HL-60/S4 (cell line): ENCODE measurements around the gene CARD9.

Experiments used
- in situ Hi-C: fragments of 300-500 bp; cut with MboI; formaldehyde crosslinking; loops from 2 replicates; pipeline ENCODE4 v1.14.3; 2022; ENCODE audit warnings: low sequenced_read_pairs

CARD9 gene

GRCh38 chr9:136373300-136374182 lies at the start of gene CARD9:
TSS of gene CARD9 (minus strand) at chr9:136373669. CDS start at chr9:136372078, 1,591 bp downstream.
- in situ Hi-C loops, result no loop called here

DNA sequence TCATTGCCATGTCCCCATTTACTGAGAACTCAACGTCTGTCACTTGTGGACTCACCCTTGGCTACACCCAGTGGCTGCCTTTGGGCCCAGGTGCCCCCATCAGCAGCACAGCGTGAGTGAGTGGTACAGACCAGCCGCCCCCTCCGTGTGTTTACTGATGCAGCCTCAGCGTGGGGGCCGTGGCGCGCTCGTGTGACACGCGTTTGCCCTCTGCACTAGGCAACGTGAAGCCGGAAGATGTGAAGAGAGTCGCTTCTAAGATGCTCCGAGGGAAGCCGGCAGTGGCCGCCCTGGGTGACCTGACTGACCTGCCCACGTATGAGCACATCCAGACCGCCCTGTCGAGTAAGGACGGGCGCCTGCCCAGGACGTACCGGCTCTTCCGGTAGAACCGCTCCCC lies 49.4 kb upstream of the CARD9 start:
- in situ Hi-C loops, result no loop called here

DNA sequence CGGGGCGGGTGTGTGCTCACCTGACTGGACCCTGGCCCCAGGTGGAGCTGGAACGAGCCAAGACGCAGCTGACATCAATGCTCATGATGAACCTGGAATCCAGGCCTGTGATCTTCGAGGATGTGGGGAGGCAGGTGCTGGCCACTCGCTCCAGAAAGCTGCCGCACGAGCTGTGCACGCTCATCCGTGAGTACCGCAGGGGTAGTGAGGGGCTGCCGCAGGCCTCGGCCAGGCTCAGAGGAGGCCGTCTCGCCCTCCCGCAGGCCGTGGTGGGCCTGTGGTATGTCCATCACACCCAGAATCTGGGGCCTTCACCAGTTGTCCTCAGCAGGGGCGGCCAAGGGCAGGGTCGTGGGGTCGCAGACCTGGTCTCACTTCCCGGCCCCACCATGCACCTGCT lies 48.3 kb upstream of the CARD9 start:
- in situ Hi-C loops, result no loop called here

- in situ Hi-C loops, result no loop called here
These were observed 45.6 kb upstream of the CARD9 start for GRCh38 chr9:136419092-136419420.

DNA sequence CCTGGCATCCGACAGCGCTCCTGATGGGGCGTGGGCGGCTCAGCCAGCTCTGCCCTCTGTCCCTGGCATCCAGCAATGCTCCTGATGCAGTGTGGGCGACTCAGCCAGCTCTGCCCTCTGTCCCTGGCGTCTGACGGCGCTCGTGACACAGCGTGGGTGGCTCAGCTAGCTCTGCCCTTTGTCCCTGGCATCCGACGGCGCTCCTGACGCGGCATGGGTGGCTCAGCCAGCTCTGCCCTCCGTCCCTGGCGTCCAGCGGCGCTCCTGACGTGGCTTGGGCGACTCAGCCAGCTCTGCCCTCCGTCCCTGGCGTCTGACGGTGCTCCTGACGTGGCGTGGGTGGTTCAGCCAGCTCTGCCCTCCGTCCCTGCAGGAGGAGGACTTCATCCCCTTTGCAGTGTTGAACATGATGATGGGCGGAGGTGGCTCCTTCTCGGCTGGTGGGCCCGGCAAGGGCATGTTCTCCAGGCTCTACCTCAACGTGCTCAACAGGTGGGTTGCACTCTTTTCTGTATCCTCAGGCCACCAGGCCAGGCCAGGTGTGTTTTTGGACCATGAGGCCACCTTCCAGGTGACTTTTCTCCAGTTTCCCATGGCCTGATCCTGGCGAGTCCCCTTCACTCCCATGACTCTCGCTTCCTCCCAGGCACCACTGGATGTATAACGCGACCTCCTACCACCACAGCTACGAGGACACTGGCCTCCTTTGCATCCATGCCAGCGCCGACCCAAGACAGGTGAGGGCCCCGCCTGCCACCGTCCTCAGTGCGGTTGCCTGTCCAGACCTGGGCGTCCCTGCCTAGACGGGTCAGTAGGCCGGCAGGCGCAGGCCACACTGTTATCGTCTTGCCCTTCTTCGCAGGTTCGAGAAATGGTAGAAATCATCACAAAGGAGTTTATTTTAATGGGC lies 45.0 kb upstream of the CARD9 start:
- in situ Hi-C loops, result no loop called here

GRCh38 chr9:136416914-136417313 lies 43.4 kb upstream of the CARD9 start:
- in situ Hi-C loops, result no loop called here

GRCh38 chr9:136416427-136416826 lies 43.0 kb upstream of the CARD9 start:
- in situ Hi-C loops, result no loop called here

DNA sequence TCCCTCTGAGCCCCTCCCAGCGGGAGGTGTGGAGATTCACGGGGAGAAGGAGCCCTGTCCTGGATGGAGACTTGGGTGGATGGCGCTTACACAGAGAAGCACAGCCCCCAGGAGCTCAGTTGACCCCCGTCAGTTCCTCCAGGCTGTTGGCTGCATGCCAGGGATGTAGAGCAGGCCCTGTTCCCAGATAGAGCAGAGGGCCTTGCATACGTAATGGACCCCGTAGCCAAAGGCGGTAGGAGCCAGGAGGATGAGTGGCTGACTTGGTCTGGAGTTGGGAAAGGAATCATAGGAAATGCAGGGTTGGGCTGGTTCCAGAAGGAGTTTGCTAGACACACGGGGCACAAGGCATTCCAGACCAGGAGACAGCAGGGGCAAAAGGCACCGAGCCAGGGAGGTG lies 39.5 kb upstream of the CARD9 start:
- in situ Hi-C loops, result no loop called here

DNA sequence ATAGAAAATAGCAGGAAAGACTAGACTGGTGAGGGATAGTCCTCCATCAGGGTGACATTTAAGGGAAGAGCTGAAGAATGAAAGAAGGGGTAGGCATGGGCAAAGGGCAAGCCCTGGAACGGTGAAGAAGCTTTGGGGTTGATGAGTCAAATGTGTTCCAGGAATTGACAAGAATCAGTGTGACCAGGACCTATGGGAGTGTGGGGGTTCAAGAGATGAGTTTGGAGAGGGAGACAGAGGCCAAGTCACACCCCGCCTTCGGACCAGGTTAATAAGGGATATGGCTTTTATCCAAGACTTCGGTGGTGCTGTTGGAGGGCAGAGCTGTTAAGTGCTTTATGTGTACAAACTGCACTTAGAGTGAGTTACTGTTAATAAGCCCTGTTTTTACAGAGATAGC lies 37.9 kb upstream of the CARD9 start:
- in situ Hi-C loops, result no loop called here

DNA sequence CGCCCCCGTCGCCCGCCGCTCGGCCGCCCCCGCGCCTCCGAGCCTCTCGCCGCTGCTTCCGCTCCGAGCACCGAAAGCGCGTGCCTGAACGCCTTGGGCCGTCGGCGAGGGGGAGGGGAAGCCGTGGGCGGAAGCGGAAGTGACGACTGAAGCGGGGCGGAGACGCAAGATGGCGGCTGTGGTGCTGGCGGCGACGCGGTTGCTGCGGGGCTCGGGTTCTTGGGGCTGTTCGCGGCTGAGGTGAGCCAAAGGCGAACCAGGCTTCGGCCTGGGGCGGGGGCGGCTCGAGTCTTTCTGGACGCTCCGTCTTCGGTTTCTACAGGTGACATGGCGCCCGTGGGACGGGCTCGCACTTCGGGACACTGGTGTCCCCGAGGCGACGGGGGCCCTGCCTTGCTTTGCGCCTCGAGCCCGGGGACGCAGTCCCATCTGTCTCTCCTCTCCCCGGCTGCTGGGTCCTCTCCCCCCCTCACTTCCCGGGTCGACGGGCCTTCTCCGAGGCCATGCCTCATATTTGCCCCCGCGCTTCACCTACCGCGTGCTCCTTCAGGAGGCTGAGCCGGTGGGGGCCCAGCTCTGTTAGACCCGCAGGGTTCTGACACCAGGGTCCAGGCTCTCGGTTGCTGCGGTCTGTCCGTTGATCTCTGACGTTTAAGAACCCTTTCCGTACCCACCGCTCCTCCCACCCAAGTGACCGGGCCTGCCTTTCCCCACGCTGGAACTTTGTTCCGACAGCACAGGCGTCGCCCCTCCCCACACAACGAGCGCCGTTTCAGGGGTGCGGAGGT lies 37.2 kb upstream of the CARD9 start, which contains the start of the genes ENTR1 and PMPCA:
Gene ENTR1 (minus strand): TSS at position 115 of the 788 bp plus-strand sequence. CDS start 217 bp downstream, outside the sequence.
Gene PMPCA (plus strand): TSS at position 159 of the 788 bp plus-strand sequence. CDS start 11 bp downstream, at position 170.
- in situ Hi-C loops, result no loop called here

DNA sequence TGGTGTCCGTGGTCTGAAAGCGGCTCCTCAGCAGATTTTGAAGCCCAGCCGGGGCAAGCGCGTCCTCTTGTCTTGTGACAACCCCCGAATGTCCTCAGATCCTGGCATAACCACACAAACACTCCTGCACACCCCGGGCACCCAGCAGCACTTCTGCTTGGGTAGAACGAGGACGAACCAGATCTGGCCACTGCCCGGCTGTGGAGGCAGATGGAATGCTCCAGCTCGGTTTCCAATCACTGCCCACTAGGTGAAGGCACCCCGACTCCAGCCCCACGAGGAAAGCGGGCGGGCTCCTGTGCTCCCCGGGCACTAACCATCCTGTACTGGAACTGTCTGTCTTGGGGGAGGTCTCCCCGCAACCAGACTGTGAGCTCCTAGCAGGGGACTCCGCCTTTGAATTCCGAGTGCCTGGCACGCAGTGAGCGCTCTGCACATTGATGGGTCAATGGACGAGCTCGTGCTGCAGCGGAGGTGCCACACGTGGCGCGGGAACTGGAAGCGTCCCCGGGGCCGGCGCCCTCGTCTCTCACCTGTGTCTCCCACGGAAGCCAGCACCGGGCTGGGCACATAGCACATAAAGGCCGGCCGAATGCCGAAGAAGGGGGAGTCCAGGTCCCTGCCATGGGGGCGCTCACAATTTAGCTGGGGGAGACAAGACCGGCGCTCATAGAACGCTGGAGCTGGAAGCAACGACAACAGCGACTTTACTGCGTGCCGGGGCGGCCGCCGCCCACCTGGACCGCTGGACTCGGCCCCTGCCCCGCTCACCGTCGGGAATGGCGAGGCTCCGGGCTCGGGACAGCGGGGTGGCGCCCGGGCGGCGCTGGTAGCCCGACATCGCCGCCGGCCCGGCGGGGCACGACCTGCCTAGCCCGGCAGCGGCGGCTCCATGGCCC lies 36.3 kb upstream of the CARD9 start:
- in situ Hi-C loops, result loop anchor here (5.0 kb wide), 1 partner anchor 73 kb away; no protein-coding TSS in a partner anchor

GRCh38 chr9:136407911-136408310 lies 34.4 kb upstream of the CARD9 start:
- in situ Hi-C loops, result loop anchor here (5.0 kb wide), 1 partner anchor 71 kb away; no protein-coding TSS in a partner anchor

DNA sequence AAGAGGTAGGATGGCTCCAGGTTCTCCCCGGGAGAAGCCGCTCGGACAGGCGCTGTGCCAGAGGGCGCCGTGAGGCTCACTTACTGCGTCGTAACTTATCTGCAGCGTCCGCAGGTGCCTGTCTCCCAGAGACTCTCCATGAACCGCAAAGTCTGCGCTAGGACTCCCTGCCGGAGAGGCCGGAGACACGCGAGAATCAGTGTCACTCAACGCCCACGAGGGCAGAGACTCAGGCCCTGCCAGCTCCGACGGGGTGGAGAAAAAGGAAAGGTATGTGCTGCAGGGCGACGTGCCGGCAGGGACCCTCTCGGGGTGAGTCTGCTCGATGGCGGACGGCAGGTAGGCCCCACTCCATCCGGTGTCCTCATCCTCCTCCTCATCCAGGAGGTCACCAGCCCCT lies 33.6 kb upstream of the CARD9 start:
- in situ Hi-C loops, result loop anchor here (5.0 kb wide), 1 partner anchor 70 kb away; no protein-coding TSS in a partner anchor

GRCh38 chr9:136405904-136406303 lies 32.4 kb upstream of the CARD9 start:
- in situ Hi-C loops, result loop anchor here (5.0 kb wide), 1 partner anchor 69 kb away; no protein-coding TSS in a partner anchor

GRCh38 chr9:136405481-136405880 lies 32.0 kb upstream of the CARD9 start:
- in situ Hi-C loops, result loop anchor here (5.0 kb wide), 1 partner anchor 68 kb away; no protein-coding TSS in a partner anchor

DNA sequence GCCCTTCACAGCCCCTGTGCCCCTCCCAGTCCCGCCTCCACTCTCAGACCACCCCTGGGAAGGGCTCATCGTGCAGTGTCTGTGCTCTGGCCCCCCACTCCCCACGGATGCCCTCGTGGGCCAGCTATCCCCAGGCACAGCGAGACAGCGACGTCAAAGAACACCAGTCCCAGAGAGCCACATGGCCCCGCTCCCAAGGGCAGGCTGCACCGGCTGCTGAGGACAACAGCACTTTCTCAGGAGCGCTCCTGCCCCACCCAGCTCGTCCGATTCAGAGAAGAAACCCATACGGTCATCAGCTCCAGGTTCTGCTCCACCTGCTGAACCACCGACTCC lies 31.3 kb upstream of the CARD9 start:
- in situ Hi-C loops, result loop anchor here (5.0 kb wide), 1 partner anchor 67 kb away; no protein-coding TSS in a partner anchor

DNA sequence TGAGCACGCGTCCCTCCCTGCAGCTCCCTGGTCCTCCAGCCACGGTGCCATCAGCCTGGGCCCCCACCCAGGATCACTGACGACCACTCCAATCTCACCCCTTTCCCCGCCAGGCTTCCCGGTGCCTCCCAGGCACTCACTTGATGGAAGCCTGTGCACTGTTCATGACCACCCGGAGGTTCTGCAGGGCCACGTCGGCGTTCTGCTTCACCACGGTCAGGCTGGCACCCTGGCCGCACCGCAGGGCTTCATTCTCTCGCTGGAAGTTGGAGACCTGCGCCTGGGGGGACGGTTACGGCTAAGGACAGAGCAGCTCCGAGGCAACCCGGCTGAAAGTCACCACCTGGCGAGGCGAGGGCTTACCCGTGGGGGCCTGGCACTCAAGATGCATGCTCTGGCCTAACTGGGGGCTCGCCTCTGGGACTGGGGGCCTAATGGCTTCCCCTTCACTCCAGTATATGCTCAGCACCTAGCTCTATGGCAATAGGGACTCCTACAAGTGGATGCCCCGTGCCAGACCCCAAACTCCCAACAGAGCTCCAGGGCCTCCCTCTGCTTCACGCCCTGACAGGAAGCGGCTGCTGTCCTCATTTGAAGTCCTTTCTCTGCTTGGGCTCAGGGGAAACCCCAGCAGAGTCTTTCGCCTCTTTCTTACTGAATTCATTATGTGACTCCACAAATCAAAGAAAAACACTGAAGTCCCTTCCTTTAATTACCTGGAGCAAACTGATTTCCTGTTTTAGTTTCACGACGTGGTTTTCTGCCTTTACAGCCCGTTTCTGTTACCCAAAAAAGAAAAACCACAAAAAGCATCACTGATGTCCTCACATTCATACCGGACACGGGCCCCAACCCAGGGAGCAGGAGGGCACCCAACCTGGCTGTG lies 30.7 kb upstream of the CARD9 start:
- in situ Hi-C loops, result no loop called here

GRCh38 chr9:136403538-136403914 lies 30.1 kb upstream of the CARD9 start:
- in situ Hi-C loops, result no loop called here

GRCh38 chr9:136402067-136402466 lies 28.6 kb upstream of the CARD9 start:
- in situ Hi-C loops, result no loop called here
